HK-2 (cell line): ENCODE data around the gene KCNG2.

Experiments used
- DNase-seq: peaks from one replicate; pipeline ENCODE4 v3.0.0-alpha.2; 2018; ENCODE audit not compliant: unreplicated experiment

KCNG2 gene

GRCh38 chr18:79819064-79819967 is 21.6 kb downstream of the KCNG2 start:
- no peak for DNase-seq

GRCh38 chr18:79819968-79820351 is 22.2 kb downstream of the KCNG2 start:
- DNase-seq: no peak

- DNase-seq: no peak
Measured at GRCh38 chr18:79823120-79823519, 25.4 kb downstream of the KCNG2 start.

- no peak for DNase-seq
Measured at GRCh38 chr18:79825913-79826312, 28.2 kb downstream of the KCNG2 start.

- DNase-seq: no peak
Measured at GRCh38 chr18:79826966-79827365, 29.2 kb downstream of the KCNG2 start.

GRCh38 chr18:79828258-79828657 is 30.5 kb downstream of the KCNG2 start:
- DNase-seq: no peak

GRCh38 chr18:79829136-79829854 is 31.6 kb downstream of the KCNG2 start:
- no peak for DNase-seq

GRCh38 chr18:79832169-79832568 is 34.4 kb downstream of the KCNG2 start:
- DNase-seq: no peak

- no peak for DNase-seq
Measured at GRCh38 chr18:79834834-79835233, 37.1 kb downstream of the KCNG2 start.

- no peak for DNase-seq
Measured at GRCh38 chr18:79841936-79842335, 44.2 kb downstream of the KCNG2 start.

- DNase-seq: no peak
Measured at GRCh38 chr18:79844999-79845563, 47.3 kb downstream of the KCNG2 start.

- no peak for DNase-seq
Measured at GRCh38 chr18:79846936-79847557, 49.3 kb downstream of the KCNG2 start.

- DNase-seq: no peak
Measured at GRCh38 chr18:79847606-79848293, 50.0 kb downstream of the KCNG2 start.

GRCh38 chr18:79848294-79848578 is 50.5 kb downstream of the KCNG2 start:
- no peak for DNase-seq

- DNase-seq: no peak
Measured at GRCh38 chr18:79848579-79849327, 51.0 kb downstream of the KCNG2 start.

- no peak for DNase-seq
Measured at GRCh38 chr18:79849328-79850207, 51.8 kb downstream of the KCNG2 start.

- DNase-seq: no peak
Measured at GRCh38 chr18:79850731-79851130, 53.0 kb downstream of the KCNG2 start.

- no peak for DNase-seq
Measured at GRCh38 chr18:79851489-79851888, 53.8 kb downstream of the KCNG2 start.

GRCh38 chr18:79851950-79852349 is 54.2 kb downstream of the KCNG2 start:
- DNase-seq: no peak
